SK-N-SH (cell line): ENCODE measurements around the gene CD36.

Experiments
- CTCF ChIP-seq: fragments of 200-600 bp; sonication (generic); IDR thresholded peaks from 2 replicates; pipeline ENCODE4 v1.6.1; 2017; ENCODE audit warnings: antibody characterized with exemption, mild to moderate bottlenecking, moderate library complexity
- EZH2phosphoT487 ChIP-seq: fragments of 200-600 bp; sonication (generic); IDR thresholded peaks from 2 replicates; pipeline ENCODE4 v1.6.1; 2017; ENCODE audit warnings: low read depth, mixed run types, mild to moderate bottlenecking, antibody characterized with exemption, moderate library complexity, borderline replicate concordance
- JUND ChIP-seq: IDR thresholded peaks from 2 replicates; pipeline ENCODE4 v1.4.0; 2012
- NRF1 ChIP-seq: IDR thresholded peaks from 2 replicates; pipeline ENCODE4 v1.6.1; 2012; ENCODE audit warnings: low read depth, mild to moderate bottlenecking, low read length
- POLR2AphosphoS5 ChIP-seq: IDR thresholded peaks from 2 replicates; pipeline ENCODE4 v1.6.1; 2012; ENCODE audit warnings: low read depth, low read length
- RCOR1 ChIP-seq: fragments of 150-350 bp; IDR thresholded peaks from 2 replicates; pipeline ENCODE4 v1.6.1; 2017; ENCODE audit warnings: antibody characterized with exemption, low read length

- no peak for TF ChIP-seq CTCF
- no peak for TF ChIP-seq JUND
- no peak for TF ChIP-seq POLR2AphosphoS5
- no peak for TF ChIP-seq EZH2phosphoT487
- TF ChIP-seq NRF1 = no peak
- no peak for TF ChIP-seq RCOR1
Observed at GRCh38 chr7:80671744-80672143, 33.3 kb downstream of the CD36 start.
